ENCODE data around the gene ANKRD37. TPM values are rescaled to one million over a fixed set of nuclear protein-coding genes. Genes with fewer than 3 reads are reported as not detected.

The ANKRD37 gene
- total and polyA plus RNA-seq, 9 of the 15 experiments (the other 6 are each of a cell fraction or from before 2014, with no cell fraction given) = 1.3 to 53.7 (median 3.6) TPM

GRCh38 chr4:185395956-185396723, 501 bp upstream of the ANKRD37 start (continued):
- no peak for TF ChIP-seq MCM5 (IDR thresholded peaks at IDR 0.05; ENCODE audit: low read depth)
- TF ChIP-seq C11orf30 (IDR thresholded peaks at IDR 0.05; ENCODE audit: low read depth) = no peak
- no peak for TF ChIP-seq TAF7 (tag; IDR thresholded peaks at IDR 0.05)
- TF ChIP-seq MTA3 (IDR thresholded peaks at IDR 0.05; ENCODE audit: borderline replicate concordance) = peak; percentile 98
- TF ChIP-seq ARNT (IDR thresholded peaks at IDR 0.05) = peak; percentile 100
- TF ChIP-seq ATF2 (CRISPR knock-in tag; IDR thresholded peaks at IDR 0.05) = peak; percentile 90
- peak; percentile 94 for TF ChIP-seq GABPB1 (CRISPR knock-in tag; IDR thresholded peaks at IDR 0.05)
- TF ChIP-seq EGR1 (conservative IDR thresholded peaks at IDR 0.05) = peak; percentile 80
- peak; percentile 86 for TF ChIP-seq ZBTB12 (CRISPR knock-in tag; IDR thresholded peaks at IDR 0.05)
- TF ChIP-seq BDP1 (IDR thresholded peaks at IDR 0.05; ENCODE audit: insufficient read depth, insufficient read length) = no peak
- peak; percentile 78; the same call in 1 of the 2 replicates for TF ChIP-seq ZBTB49 (CRISPR knock-in tag; IDR thresholded peaks at IDR 0.05; ENCODE audit: borderline replicate concordance)
- peak; percentile 15 for TF ChIP-seq NEUROD1 (IDR thresholded peaks at IDR 0.05; ENCODE audit: borderline replicate concordance, low read depth, low read length, partially characterized antibody)
- no peak for TF ChIP-seq ZNF507 (tag; conservative IDR thresholded peaks at IDR 0.05)
- no peak for TF ChIP-seq HES1 (IDR thresholded peaks at IDR 0.05; ENCODE audit: low read depth)
- TF ChIP-seq SRSF7 (optimal IDR thresholded peaks at IDR 0.05; ENCODE audit: low read depth, low read length) = no peak
- no peak for TF ChIP-seq ID3 (CRISPR knock-in tag; IDR thresholded peaks at IDR 0.05)
- TF ChIP-seq ID3 (tag; IDR thresholded peaks at IDR 0.05) = peak; percentile 93
- no peak for TF ChIP-seq BMI1 (IDR thresholded peaks at IDR 0.05; ENCODE audit: low read length)
- peak; percentile 62; the same call in 1 of the 2 replicates for TF ChIP-seq LARP7 (IDR thresholded peaks at IDR 0.05)
- no peak for TF ChIP-seq ZNF146 (CRISPR knock-in tag; IDR thresholded peaks at IDR 0.05; ENCODE audit: unreplicated experiment)
- TF ChIP-seq ZKSCAN1 (IDR thresholded peaks at IDR 0.05; ENCODE audit: low read depth, low read length) = peak; percentile 44; the same call in 1 of the 2 replicates

Data from K562 (cell line).